ENCODE measurements around the gene MTOR. TPM values are rescaled to one million over a fixed set of nuclear protein-coding genes. Genes with fewer than 3 reads are reported as not detected.

The MTOR gene
- total RNA-seq, 4 donors from 2014 or later, result 22.9 to 51.5 (median 40.3) TPM

DNA sequence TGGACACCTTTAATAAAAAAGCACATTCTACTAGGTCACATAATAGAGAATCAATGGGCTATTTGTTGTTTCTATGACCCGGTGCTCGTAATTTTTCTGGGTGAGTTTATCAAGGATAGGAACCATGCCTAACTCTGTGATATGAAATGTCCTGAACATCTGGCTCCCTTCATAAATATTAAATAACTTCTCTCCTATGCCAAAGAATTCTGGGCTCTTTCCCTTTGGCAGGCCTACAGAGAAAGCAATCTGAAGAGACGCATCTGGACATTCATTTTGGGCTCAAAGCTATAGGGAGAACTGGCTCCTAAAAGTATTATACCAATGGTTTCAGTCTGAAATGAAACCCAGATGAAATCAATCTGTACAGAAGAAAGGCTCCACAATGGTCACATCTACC lies 112.0 kb downstream of the MTOR start:
- Histone ChIP-seq H3K4me3 (no peak overlapping the region), H3K27ac (no peak overlapping the region), H3K4me1 (no peaks in the 10 kb centered on the region), H3K9me3 (no peaks in the 10 kb centered on the region), H3K36me3 (no peaks in the 10 kb centered on the region), H3K27me3 (no peaks in the 10 kb centered on the region)
- TF ChIP-seq POLR2A (IDR thresholded peaks at IDR 0.05) (no peak), CTCF (IDR thresholded peaks at IDR 0.05) (no peak)
- intact Hi-C loops (cut with DNase I; ENCODE audit: low total_unique reads), result no loop called here
- no peak for DNase-seq

GRCh38 chr1:11147197-11147770 lies 115.1 kb downstream of the MTOR start:
- intact Hi-C loops (cut with DNase I; ENCODE audit: low total_unique reads), result no loop called here
- no peaks in the 10 kb centered on the region for H3K36me3 ChIP-seq
- TF ChIP-seq POLR2A (IDR thresholded peaks at IDR 0.05) (no peak), CTCF (IDR thresholded peaks at IDR 0.05) (no peak)
- no peak overlapping the region for H3K4me3 ChIP-seq
- H3K9me3 ChIP-seq, result no peaks in the 10 kb centered on the region
- DNase-seq, result no peak
- no peak overlapping the region for H3K27ac ChIP-seq
- H3K27me3 ChIP-seq, result no peaks in the 10 kb centered on the region
- no peaks in the 10 kb centered on the region for H3K4me1 ChIP-seq

DNA sequence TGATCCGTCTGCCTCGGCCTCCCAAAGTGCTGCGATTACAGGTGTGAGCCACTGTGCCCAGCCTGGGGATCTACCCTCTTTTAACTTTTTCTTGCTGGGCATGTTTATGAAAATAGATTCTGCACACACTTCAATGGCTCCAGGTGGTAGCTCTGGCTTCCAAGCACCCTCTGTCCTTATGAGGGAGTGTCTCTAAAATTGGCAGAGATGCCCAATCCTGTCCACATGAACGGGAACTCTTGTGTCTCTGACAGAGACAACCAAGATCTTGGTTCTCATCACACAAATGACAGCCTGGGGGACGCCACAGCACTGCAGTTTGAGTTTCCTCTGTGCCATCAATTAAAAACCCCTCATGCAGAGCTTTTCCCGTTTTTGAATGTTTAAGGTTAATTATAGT lies 116.6 kb downstream of the MTOR start:
- no peak overlapping the region for H3K27ac ChIP-seq
- H3K27me3 ChIP-seq, result no peaks in the 10 kb centered on the region
- H3K4me3 ChIP-seq, result no peak overlapping the region
- DNase-seq, result no peak
- intact Hi-C loops (cut with DNase I; ENCODE audit: low total_unique reads), result no loop called here
- no peaks in the 10 kb centered on the region for H3K36me3 ChIP-seq
- H3K4me1 ChIP-seq, result no peaks in the 10 kb centered on the region
- no peaks in the 10 kb centered on the region for H3K9me3 ChIP-seq
- no peak for TF ChIP-seq POLR2A (IDR thresholded peaks at IDR 0.05)

DNA sequence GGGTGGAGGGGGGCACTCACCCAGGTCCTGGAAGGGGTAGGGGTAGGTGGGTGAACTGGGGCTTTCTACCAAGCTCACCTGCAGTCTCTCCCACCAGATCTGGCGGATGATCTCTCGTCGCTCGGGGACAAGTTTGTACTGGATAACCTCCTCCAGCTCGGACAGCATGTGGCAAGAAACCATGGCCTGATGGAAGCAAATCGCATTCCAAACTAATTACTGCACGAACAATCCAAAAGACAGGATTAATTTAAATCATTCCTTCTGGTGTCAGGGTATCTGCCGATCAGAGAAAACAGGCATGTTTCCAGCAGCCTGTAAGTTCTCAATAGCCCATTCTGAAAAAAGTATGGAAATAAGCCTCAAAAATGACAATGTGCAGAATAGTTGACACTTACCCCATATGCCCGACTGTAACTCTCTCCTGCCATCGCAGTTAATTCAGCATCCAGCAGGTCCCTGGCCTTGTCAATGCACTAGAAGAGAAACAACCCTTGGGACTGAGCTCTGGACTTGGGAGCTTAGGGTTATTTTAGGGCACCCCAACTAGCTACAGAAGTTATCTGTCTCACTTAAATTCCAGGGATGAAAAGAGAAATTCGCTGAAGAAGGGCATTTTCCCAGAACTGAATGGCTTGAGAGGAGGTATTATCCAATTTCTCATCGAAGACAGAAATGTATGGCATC lies 117.6 kb downstream of the MTOR start:
- no peak for TF ChIP-seq CTCF (IDR thresholded peaks at IDR 0.05)
- no peak for TF ChIP-seq POLR2A (IDR thresholded peaks at IDR 0.05)
- Histone ChIP-seq H3K27me3 (no peaks in the 10 kb centered on the region), H3K27ac (no peak overlapping the region), H3K36me3 (no peaks in the 10 kb centered on the region), H3K4me1 (no peaks in the 10 kb centered on the region), H3K9me3 (no peaks in the 10 kb centered on the region), H3K4me3 (no peak overlapping the region)
- intact Hi-C loops (cut with DNase I; ENCODE audit: low total_unique reads), result no loop called here
- no peak for DNase-seq

GRCh38 chr1:11143907-11144306 lies 118.4 kb downstream of the MTOR start:
- no peaks in the 10 kb centered on the region for H3K27me3 ChIP-seq
- intact Hi-C loops (cut with DNase I; ENCODE audit: low total_unique reads), result no loop called here
- no peaks in the 10 kb centered on the region for H3K4me1 ChIP-seq
- no peaks in the 10 kb centered on the region for H3K36me3 ChIP-seq
- H3K4me3 ChIP-seq, result no peak overlapping the region
- no peaks in the 10 kb centered on the region for H3K9me3 ChIP-seq
- no peak overlapping the region for H3K27ac ChIP-seq
- DNase-seq, result no peak
- TF ChIP-seq POLR2A (IDR thresholded peaks at IDR 0.05) (no peak), CTCF (IDR thresholded peaks at IDR 0.05) (no peak)
